HG03520 (cell line): Measurements from ENCODE around the gene PSAP.

Experiments
- ATAC-seq: cut with Tn5 transposase; IDR thresholded peaks from one replicate; pipeline ENCODE4 v1.9.1; 2021; ENCODE audit warnings: mild to moderate bottlenecking, moderate library complexity; ENCODE audit not compliant: unreplicated experiment

PSAP gene

DNA sequence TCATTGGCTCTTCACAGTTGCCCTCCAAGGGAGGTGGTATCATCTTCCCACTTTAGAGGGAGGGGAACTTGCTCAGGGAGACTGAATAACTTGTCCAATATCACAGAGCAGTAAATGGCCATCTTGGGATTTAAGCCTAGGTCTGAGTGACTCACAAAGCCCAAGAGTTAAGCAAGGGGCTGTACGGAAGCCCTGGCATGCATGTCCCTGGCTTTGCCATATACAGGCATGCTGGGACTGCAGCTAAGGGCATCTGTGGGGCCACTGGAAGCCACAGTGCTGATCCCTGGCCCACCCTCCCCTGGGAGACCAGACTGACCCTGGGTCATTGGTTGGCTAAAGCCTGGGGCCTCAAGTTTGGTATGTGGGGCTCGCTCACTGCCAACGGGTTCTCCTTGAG, 80.8 kb downstream of the PSAP start:
- no peak for ATAC-seq

DNA sequence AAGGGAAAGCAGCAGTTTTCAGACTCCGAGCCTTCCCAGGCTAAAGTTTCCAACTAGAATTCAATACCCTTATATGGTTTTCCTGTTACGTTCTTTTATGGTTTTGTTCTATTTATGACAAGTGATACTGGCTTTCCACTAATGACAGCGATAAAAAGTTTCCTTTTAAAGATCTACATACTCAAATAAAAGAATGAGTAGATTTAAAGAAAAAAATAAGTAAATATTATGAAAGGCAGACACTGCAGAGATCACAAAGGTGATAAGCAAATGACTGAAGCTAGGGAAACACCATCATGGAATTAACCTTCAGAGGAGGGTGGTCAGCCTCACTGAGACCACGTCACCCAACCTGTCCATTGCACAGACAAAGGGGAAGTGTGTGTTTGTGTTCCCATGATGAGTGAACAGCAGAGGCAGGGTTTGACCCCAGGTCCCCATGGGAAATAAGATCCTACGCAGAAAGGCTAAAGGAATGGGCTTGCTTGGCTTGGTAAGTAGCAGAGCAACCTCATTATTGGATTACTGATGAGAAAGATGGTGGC, 81.7 kb downstream of the PSAP start:
- ATAC-seq, result no peak

DNA sequence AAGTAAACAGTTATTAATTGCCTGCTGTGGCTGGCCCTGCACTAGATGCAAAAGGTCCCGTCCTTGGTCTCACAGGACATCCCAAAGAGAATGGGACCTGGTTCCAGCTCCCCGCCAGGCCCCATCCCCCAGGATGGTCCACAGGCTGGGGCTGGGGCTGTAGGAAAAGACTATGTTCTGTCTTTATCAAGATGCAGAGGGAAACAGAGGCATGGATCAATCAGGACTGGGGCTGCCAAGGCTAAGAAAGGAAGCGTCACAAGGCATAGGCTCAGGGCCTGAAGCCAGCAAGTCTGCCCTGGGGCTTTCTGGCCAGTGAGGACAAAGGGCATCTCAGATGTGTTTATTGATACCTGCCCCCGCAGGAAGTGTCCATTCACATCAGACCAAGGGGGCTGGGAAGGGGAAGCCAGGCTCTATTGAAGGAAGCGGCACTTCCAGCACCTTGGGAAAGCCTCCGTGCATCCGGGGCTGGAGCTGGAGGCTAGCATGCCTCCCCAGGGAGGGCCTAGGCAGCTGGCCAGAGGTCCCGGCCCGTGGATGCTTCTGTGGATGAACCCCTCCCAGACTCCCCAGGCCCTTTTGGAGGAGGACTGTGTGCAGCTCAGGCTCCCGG, 83.5 kb downstream of the PSAP start:
- no peak for ATAC-seq

DNA sequence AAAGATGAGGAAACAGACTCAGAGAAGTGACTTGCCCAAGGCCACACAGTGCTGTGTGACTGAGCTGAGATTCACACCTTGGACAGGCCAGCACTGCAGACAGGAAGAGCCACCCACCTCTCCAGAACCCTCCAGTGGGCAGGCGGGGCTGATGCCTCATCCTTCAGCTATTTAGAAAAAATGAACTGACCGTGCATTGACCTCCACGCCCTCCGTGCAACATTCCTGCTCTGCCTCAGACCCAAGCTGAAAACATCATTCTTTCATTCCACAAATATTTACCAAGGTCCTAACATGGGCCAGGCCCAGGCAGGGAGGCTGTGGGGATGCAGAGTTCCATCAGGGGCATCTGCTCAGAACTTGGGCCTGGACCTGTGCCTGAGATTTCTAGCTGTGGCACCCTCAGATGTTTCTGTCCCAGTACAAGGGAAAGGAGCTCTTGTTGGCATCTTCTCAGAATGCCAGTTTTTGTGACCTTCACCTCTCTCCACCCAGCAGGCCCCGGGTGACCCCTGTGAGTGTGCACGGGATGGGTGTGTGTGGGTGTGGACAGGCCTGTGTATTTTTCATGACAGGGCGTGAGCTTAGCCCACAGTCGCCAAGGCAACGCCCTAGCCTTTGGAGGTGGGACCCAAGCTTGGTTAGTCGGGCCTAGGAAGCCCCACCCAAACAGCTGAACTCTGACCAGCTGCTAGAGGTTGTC, 84.2 kb downstream of the PSAP start:
- ATAC-seq, result no peak
